ENCODE measurements around the gene AKR1E2.

AKR1E2 gene

DNA sequence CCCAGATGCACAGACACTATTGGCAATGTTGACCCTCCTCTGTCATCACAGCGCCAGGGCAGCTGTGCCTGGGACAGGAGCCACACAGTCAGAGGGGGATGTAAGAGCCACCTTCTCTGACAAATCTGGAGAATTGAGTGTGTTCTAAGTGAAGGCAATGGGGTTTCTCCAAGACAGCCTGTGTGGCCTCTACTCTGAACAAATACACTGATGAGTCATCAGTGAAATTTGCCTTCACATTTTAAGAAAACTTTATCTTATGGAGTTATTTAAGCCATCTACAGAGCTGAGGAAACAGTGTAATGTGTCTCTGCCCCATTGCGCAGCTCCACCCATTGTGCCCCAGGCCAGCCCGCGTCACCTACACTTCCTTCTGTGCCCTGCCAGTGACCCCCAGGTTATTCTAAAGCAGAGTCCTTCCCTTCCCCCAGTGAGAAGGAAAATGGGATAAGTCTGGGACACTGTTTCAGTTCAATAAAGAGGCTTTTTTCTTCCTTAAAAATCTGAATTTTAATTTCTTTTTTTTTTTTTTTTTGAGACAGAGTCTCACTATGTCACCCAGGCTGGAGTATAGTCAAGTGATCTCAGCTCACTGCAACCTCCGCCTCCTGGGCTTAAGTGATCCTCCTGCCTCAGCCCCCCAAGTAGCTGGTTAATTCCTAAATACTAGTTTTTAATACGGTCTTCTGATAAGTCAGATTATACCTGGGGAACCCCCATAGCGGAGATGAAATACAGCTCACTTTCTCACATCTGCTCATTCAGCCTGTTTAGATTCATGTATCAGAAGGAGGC, 21.8 kb downstream of the AKR1E2 start:
- DNase-seq, result no peak

DNA sequence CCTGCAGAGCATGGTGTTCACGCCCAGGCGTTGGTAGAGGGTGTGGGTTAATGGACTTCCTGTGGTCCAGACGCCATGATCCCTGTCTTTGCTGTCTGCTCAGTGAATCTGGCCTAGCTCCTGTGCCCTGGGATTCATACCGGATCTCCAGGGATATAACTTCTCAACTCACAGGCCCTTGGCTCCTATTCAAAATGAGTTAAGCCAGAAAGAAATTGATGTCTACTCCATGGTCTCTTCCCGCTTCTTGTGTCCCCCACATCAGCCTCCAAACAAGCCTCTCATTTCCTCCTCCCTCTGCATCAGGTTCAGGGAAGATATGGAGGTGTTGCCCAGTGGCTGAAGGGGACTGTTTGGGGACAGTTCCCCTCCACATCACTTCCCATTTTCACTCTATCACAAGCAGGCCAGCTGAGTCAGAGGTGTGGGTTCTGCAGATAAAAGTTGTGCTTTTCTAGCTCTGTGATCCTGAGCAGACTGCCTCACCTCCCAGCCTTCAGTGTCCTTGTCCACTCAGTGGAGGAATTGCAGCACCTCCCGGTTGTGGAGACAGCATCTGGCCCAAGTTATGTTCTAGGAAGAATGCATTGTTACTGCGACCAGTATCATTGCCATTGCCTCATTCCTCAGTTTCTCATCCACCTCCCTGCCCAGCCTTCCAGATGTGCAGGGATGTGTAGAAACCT, 22.5 kb downstream of the AKR1E2 start:
- no peak for DNase-seq

DNA sequence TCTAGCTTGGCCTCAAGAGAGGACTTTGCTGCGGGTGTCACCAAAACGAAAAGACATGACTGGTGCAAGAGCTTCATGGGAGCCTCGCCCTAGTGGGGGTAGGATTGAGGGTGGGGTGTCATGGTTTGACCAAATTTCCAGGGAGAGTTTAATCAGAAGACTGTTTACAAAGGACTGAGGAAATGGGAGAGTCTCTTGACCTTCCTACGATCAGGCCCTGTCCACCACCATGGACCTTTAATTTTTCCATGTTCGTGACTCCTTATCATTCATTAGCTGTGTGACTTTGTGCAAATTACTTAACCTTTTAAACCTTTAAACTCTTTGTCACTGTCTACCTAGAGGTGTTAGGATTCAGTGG, 23.0 kb downstream of the AKR1E2 start:
- DNase-seq, result no peak

DNA sequence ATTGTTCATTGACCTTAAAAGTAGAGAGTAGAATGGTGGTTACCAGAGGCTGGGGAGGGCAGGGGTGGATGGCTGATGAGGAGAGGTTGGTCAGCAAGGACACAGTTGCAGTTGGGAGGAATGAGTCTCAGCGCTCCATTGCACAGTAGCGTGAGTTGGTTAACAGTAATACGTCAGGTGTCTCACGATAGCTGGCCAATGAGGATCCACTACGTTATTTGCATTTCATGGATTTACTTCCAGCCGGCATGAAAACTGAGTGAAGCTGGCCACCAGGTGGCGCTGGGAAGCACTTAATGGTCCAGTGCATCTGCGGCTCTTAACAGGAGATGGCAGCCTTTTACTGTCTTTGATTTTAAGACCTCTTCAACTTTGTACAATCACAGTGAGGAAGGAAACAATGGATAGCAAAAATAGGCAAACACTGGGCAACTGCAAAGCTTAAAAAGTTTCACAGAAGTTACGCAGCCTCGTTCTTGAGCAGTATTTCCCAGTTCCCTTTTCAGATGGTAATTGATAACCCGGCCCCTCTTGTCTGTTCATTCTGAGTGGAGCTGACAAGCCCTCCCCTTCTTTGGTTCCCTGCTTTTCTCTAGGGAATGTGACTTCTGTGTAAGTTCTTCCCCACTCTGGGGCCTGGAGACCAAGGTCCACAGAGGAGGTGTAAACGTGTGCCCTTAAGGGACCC, 23.7 kb downstream of the AKR1E2 start:
- peak; percentile 74 for DNase-seq

DNA sequence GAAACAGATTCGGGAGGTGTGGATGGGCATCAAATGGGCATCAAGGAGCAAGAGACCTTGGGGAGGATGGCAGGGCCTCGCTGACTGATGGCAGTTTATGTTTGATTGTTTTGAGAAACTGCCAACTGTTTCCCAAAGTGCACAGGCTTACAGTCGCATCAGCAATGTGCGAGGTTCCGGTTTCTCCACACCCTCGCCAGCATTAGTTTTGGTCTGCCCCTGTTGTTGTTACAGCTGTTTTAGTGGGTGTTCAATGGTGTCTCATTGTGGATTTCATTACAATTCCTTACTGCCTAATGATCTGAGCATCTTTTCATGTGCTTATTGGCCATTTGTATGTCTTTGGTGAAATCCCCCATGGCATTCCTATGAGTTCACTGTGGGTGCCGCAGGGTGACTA, 24.4 kb downstream of the AKR1E2 start:
- no peak for DNase-seq

DNA sequence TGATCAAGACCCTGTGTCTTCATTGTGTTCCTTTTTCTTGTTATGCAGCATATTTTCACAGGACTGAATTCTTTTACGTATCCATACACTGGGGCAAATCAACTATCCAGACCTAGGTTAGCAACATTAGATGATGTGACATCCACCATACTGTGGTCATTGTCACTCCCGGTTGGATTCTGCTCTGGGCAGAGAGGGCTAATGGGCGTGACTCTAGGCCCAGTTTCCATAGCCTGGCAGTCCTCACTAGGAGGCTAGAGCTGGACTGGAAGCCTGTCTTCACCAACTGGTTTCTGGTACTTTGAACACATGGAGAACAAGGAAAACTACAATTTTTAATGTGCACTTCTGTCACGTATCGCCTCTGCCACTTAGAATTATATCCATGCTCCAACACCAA, 25.2 kb downstream of the AKR1E2 start:
- no peak for DNase-seq

DNA sequence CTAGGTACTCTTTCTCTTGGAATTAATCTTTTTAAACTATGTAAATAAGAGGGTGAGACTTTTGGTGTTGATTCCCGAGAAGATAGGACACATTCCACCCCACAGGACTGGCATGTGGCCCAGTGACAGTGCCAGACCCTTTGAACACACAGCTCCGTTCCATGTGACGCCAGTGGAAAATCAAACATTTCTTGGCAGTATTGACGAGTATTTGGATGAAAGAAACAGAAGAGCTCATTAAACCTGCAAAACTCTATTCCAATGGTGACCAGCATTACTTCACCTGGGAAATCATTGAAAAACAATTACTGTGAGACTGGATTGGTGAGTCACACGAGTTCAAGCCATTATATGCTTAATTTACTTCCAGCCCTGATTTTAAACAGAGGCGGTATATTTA, 25.8 kb downstream of the AKR1E2 start:
- DNase-seq, result no peak

DNA sequence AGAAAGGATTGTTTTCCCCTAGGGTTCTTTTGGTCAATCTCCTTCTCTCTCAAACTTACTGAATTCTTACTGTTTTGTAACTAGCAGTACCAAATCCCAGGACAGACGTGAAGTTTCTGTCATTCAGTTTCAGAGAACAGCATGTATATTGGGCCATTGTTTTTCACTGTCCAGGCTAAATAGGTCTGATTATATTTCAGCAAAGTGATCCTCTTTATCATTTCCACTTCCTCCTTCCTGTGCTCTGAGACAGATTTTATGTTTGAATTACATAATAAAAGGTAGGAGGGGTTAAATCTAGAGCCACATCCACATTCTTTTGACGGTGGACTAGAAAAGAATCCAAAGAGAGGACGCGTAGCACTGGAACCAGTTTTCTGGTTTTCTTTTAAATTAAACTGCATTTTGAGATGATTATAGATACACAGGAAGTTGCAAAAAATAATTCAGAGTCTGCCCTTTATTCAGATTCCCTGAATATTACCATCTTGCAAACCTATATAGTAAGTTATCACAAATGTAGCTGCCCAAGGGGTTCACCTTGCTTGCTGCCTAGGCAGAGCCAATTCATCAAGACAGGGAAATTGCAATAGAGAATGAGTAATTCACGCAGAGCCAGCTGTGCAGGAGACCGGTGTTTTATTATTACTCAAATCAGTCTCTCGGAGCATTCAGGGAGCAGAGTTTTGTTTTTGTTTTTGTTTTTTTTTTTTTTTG, 40.1 kb downstream of the AKR1E2 start:
- no peak for DNase-seq

DNA sequence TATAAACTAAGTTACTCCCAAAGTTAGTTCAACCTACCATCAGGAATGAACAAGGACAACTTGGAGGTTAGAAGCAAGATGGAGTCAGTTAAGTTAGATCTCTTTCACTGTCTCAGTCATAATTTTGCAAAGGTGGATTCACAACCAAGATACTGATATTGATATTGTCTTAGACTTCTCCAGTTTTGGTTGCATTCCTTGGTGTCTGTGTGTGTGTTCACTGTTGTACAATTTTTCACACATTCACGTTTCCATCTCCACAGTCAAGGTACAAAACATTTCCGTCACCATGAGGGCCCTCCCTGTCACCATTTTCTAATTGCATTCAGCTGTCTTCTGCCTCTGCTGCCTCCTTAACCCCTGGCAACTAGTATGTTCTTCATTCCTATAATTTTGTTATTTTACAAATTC, 41.1 kb downstream of the AKR1E2 start:
- DNase-seq, result no peak

DNA sequence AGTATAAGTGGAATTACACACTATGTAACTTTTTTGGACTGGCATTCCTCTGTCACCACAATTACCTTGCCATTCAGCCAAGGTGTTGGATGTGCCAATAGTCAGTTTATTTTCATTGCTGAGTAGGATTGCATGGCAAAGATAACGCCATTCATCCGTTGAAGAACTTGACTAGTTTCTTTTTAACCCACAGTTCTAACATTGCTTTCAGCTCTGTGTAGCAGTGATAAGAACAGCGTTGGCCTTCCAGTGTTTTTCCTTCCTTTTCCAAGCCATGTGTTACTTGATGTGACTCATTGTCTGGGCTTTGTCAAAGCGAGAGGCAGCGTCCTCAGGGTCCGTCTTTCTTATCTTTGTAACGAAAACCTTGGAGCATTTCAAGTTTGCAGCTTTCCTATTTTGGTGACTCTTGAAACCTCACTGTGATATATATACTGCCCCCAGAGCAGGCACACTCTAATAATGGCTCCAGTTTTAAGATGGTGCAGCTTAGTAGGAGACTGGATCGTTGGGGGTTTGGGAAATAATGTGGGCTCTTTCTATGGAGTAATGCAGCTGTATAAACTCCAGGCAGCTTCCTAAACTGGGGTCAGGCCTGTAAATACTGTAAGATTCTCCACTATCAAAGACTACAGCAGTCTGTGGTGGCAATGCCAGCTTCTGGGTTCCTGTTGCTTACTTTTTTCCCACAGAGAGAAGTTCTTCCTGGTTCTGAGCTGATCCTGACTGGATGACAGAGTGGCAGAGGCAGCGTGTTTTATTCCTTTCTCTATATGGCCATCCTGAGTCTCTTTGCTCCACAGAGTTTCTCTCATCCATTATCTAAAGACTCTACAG, 41.7 kb downstream of the AKR1E2 start:
- no peak for DNase-seq

DNA sequence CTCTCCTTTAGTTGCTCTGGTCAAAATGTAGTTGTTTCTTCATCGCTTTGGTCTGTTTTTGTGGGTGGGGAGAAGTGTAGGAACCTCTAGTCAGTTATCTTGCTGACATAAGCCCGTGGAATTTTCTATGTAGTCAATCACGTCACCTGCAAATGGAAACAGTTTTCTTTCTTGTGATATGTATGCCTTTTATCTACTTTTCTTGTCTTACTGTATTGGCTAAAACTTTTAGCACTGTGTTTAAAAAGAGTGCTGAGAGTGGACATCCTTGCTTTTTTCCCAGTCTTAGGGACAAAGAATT, 42.3 kb downstream of the AKR1E2 start:
- no peak for DNase-seq

DNA sequence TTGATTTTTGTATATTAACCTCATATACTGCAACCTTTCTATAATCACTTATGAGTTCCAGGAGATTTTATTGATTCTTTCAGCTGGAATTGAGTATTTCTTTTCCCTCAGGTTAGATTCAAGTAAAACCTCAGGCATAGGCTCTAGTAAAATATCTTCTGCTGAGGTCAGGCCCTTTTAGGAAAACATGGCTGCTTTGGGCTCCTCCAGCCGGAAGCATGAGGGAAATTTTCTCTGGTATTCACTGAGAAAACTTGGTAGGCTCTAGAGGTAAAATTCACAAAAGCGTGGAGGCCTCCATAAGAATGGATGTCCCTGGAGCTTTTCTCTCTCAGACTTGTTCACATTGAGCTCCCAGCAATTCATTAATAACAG, 56.7 kb downstream of the AKR1E2 start:
- no peak for DNase-seq

DNA sequence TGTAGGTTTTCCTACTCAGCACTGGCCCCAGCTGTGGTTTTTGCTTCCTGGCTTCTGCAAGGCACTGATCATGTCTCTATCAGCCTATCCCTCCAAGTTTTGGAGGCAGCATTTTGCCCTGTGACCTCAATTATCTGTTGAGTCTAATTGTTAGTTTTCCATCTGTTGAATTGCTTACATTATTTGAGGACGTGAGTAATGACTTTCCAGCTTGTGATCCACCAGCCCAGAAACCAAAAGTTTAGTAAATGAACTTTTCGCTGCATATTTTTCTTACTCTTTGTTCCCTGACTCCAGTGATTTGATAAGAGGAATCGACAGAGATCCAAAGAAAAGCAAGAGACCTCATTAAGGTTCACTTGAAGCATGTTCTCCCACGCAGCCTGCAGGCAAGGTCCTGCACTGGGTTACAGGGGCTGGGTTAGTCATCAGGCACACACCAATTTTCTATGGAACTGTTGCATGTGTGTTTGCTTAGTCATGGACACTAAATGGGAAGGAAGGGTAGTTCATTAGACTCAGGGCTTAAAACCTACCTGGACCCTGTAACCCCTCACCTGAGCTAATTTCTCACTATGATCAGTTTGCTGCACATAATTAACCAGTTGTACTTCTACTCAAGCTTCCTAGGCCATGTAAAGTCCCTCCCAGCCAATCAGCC, 57.2 kb downstream of the AKR1E2 start:
- DNase-seq, result no peak

DNA sequence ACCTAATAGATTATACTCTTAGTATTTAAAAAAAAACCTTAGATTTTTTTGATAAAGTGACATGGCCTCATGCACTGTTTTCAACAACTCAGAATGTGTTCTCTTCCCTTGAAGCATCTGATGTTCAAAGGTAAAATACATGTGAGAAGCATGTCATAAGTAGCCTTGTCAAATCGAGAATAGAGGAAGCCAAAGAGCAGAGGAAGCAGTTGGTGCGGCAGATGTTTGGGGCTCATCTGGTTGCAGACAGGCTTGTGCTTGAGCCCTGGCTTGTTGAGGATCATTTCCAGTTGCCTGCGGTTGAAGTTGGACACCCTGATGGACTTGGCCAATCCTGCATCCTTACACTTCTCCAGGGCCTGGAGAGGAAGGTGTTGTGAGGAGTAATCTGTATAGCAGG, 59.2 kb downstream of the AKR1E2 start:
- no peak for DNase-seq

DNA sequence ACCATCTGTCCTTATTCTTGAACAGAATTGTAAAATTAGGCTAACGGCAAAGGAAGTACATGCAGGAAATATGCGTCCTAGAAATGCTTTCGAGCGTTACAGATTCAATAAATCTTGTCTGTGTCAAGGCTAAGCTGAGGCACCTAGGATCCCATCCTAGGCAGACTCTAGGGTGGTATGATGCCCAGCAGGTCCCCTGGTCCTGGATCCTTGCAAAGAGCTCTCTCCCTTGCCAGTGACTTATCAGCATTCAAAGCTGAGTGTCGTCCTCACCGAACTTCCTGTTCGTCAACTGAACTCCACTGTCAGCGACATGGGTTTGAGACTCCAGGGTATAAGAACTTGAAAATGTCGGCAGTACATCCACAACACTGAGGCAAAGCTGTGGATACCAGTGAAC, 61.5 kb downstream of the AKR1E2 start:
- DNase-seq, result no peak

DNA sequence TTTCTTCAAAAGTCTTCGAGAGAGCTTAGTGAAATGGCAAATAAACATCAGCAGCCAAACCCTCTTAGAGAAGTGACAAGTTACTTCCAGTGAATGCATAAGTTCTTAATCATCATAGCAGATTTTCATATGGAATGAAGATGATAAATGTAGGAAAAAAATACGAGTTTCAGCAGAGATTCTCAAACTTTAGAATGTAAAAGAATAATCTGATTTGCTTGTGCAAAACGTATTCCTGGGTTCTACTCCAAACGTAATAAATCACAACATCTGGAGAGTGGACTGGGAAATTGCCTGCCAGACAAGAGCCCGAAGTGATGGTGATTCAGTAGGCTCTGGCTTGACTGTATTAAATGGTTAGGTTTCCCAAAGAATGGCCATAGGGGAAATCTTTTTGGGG, 62.2 kb downstream of the AKR1E2 start:
- no peak for DNase-seq

DNA sequence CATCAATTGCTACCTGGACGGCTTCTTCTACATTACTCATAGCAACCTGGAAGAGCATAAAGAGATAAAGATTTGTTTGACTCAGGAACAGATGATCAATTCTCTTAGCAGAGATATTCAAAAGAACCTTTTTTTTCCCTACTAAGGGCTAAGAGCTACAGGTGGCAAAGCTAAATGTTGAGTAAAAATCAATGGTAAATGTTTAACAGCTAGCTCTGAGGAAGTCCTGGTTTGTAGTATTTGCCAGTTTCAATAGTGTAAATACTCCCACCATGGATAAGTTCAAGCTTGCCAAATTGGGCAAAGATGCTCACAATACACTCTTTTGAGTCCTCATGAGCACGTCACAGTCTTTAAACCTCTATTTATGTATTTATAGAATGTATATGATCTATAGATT, 64.0 kb downstream of the AKR1E2 start:
- DNase-seq, result no peak

DNA sequence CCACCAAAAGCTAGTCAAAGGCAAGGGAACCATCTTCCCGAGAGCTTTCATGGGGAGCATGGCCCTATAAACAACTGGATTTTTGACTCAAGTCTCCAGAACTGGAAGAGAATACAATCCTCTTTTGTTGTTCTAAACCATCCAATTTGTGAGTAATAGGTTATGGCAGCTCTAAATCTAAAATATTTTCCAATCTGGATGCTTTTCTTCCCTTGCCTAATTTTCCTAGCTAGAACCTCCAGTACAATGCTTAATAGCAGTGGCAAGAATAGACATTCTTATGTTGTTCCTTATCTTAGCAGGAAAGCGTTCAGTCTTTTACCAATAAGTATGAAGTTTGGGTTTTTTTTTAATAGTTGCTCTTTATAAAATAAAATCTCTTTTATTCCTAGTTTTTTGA, 66.7 kb downstream of the AKR1E2 start:
- no peak for DNase-seq

DNA sequence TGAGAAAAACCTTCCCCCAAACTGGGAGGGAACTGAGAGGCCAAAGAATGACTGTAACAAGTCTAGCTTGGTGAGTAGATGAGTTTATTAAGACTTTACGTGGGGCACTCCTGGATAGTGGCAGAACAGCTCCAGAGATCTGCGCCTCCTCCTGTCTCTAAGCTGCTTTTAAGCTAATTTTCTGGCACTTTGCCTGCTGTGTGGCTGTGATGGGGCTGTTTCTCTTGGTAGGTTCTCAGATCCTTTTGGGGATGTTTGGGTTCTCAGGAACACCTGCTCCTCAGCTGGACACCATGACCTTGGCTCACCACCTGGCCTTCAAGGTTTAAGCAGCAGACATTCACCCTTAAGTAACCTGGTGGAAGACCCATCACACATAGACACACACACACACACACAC, 68.3 kb downstream of the AKR1E2 start:
- no peak for DNase-seq

Measured in NCI-H1048 (cell line).